Activated T-cell treated with anti-CD3 and anti-CD28 coated beads, Interleukin-2, amount 50 U/mL, for 1 hour (primary cell): ENCODE results near the gene ZNF275.
"Not testable (repeated sequence)": the region's sequence is repeated elsewhere in the genome, so short reads cannot be mapped to it uniquely, and the experiment has no call there.

Experiments
- DNase-seq: peaks from one replicate; pipeline ENCODE4 v3.0.0-alpha.2; 2020

The ZNF275 gene

DNA sequence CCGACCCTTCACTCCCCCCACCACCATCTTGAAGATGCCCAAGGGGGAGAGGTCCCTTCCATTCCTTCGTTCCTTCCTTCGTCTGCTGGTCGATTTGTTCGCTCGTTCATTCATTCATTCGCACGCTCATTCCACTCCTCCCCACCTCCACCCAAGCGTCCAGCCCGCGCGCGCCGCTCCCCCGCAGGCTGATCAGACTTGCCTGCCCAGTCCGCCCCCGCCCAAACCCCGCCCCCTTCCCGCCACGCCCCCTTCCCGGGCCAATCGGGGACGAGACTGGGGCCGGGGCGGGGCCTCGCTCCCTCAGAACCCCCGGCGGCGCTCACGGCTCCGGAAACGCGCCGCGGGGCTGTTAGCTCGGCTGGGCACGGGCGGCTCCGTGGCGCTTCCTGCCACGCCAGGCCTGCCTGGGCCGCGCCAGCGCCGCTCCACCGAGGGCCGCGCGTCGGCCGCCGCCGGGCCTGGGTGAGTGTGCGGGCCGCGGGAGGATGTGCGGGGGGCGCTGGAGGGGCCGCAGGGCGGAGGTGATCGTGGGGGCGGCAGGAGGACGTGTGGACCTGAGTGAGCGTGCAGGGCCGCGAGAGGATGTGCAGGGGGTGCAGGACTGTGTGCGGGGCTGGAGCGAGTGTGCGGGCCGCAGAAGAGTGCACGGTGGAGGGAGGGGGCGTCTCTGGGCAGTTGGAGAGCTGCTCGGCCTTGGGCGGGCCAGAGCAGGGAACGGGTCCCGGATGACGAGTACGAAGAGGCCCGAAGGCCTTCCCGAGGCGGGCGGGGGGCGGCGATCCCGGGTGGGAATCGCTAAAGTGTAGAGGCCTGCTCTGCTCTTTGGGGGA lies at the start of gene ZNF275:
Gene ZNF275 (plus strand): TSS at position 333 of the 833 bp plus-strand sequence. CDS start 2,527 bp downstream, outside the sequence.
- peak; percentile 84 for DNase-seq

GRCh38 chrX:153285678-153286077 lies 48.3 kb upstream of the ZNF275 start:
- not testable (repeated sequence) for DNase-seq

GRCh38 chrX:153288807-153289206 lies 45.1 kb upstream of the ZNF275 start:
- not testable (repeated sequence) for DNase-seq

- DNase-seq, result not testable (repeated sequence)
These were observed 40.4 kb upstream of the ZNF275 start for GRCh38 chrX:153293485-153294071.

DNA sequence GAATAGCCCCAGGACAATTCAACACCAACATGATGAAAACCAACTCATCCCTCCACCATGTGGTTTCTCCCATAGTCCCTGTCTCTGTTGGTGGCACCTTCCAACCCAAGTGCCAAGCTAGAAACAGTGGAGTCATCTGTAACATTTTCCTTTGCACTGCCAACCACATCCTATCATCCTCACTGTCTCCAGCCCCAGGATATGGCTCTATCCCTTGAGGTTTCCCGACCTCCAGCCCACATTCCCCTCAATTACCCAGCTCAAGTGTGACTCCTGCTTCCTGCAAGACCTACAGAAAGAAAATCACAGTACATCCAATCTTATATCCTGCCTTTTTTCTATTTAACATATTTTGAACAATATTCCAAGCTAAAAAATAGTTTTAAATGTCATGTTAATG lies 36.6 kb upstream of the ZNF275 start:
- no peak for DNase-seq

- no peak for DNase-seq
These were observed 34.1 kb upstream of the ZNF275 start for GRCh38 chrX:153299855-153300254.

DNA sequence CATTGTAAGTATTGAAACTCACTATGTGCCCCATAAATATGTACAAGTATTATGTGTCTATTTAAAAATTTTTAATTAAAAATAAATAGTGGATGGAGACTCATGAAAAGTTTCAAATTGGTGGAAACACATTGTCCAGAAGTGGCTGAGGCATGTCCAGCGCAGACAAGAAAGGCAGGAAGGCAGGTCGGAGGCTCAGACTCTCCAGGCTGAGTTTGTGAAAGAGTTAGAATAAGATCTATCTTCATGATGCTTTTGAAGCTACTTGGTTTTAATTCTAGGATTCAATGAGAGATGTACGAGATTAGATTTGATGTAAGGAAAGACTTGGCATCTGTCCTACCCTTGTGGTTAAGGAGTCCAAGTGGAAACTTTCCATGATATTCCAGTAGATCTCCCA lies 32.2 kb upstream of the ZNF275 start:
- no peak for DNase-seq

DNA sequence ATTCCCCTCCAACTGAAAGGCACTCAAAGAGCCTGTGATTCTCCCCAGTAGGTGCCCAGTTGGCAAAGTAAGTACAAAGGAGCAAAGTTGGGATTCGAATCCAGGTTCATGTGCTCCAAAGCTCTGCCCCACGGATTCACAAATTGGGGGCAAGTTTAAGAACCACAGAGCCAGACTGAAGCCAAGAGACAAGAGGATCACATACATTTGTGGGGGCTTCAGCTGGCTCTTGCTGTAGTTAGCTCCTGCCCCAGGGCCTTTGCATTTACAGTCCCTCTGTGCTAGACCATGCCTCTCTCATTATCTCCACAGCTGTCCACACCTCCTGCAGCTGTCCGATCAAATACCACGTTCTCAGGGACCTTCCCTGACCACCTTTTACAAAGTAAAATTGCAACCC lies 31.2 kb upstream of the ZNF275 start:
- DNase-seq, result no peak

DNA sequence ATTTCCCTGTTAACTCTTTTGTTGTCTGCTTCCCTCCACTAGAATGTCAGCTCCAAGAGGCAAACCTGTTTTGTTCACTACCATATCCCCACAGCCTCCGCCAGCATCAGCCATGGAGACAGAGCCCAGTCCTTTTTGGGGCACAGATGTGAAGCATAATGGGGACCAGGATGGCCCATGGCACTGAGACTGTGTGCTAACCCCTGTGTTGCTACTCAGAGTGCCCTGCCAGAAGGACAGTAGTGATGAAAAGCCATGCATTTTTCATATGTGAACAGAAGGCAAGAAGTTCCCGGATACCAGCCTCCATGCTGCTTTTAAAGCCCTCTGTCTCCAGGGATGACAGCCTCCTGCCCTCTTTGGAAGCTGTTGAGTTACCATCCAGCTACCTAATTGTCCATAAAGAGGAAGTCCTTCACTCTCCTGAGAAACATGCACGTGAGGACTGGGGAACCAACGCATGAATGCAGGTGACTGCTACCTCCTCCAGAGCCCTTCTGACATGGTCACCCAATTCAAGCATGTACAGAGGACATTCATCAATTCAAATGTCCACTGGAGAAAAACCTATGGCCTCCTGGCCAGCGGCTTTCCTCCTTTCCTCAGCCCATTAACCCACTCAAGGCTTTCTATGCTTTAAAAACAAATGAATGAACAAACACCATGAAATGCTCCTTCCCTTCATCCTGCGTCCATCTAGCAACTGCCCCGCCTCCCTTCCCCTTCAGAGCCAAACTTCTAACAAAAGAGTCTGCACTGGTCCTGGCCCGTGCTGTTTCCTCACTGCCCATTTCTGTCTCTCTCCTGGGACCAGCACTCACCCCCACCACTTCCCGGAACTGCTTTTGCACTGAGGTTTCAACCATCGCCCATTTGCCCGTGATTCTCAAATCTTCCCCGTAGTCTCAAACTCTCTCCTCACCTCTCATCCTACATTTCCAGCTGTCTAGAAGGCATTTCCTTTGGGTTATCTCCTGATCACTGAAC lies 30.4 kb upstream of the ZNF275 start:
- DNase-seq, result no peak

- no peak for DNase-seq
These were observed 28.8 kb upstream of the ZNF275 start for GRCh38 chrX:153304988-153305736.

GRCh38 chrX:153305972-153306371 lies 28.0 kb upstream of the ZNF275 start:
- no peak for DNase-seq

- DNase-seq, result no peak
These were observed 27.3 kb upstream of the ZNF275 start for GRCh38 chrX:153306527-153307115.

GRCh38 chrX:153307276-153308178 lies 26.4 kb upstream of the ZNF275 start:
- no peak for DNase-seq

- no peak for DNase-seq
These were observed 23.1 kb upstream of the ZNF275 start for GRCh38 chrX:153310901-153311300.

GRCh38 chrX:153312041-153312440 lies 21.9 kb upstream of the ZNF275 start:
- DNase-seq, result no peak

- DNase-seq, result no peak
These were observed 21.1 kb upstream of the ZNF275 start for GRCh38 chrX:153312842-153313241.

- DNase-seq, result no peak
These were observed 16.6 kb upstream of the ZNF275 start for GRCh38 chrX:153317306-153317705.

DNA sequence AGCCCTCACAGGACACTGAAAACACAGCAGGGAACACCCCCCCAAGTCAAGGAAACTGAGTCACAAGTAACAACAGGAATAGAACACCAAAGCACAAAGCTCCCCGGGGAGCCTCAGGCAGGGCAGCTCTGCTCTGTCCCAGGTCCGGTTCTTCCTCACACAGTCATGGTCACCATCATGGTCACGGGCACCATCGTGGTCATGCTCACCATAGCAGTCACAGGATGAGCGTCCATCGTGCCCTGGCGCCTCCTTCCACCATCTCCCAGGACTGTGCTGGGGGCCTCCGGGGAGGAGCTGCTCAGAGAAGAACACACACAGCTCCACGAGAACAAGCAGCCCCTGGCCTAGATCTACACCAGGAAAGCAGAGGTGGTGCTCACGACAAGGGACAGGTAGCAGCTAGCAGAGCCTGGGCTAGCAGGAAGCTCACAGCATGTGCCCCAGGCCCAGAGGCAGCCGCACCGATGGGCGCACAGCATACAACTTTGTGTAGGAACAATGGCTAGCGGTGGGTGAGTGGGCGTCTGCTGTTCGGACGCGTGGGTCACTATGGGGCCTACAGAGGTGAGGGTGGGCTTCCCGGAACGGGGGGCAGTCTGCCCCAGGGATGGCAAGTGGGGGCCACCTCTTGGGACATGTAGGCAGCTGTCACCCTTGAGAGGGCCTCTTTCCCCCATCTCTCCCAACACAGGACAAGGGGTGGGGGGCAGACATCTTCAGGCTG lies 15.8 kb upstream of the ZNF275 start:
- DNase-seq, result no peak

DNA sequence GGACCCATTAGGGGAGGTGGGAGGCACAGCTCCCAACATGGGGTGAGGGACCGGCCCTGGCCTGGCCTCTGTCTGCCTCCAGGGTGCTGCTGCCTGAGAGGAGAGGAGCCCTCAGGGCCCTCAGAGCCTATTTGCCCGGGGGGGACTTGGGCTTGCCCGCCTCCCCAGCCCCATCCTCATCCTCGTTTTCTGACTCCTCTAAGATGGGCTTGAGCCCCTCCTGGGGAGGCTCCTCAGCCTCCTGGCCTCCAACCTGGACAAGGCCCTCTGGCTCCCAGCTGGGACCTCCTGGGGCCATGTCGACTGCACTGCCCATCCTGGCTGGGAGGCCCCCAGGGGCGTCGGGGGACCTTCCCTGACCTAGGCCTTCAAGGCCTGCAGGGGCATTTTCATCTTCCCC lies 15.1 kb upstream of the ZNF275 start:
- no peak for DNase-seq
